ENCODE measurements around the gene LRRC1. TPM values are rescaled to one million over a fixed set of nuclear protein-coding genes. Genes with fewer than 3 reads are reported as not detected.
A peak's percentile ranks its signal among the peaks of the same experiment; 100 is the strongest.

LRRC1 gene
- total and polyA plus RNA-seq, 2 experiments from 2014 or later: 9.1 to 11.4 TPM

- DNase-seq (ENCODE audit: low read depth in 1 of 2, low spot score in 1 of 2): no peak
- TF ChIP-seq, protein P1, sequence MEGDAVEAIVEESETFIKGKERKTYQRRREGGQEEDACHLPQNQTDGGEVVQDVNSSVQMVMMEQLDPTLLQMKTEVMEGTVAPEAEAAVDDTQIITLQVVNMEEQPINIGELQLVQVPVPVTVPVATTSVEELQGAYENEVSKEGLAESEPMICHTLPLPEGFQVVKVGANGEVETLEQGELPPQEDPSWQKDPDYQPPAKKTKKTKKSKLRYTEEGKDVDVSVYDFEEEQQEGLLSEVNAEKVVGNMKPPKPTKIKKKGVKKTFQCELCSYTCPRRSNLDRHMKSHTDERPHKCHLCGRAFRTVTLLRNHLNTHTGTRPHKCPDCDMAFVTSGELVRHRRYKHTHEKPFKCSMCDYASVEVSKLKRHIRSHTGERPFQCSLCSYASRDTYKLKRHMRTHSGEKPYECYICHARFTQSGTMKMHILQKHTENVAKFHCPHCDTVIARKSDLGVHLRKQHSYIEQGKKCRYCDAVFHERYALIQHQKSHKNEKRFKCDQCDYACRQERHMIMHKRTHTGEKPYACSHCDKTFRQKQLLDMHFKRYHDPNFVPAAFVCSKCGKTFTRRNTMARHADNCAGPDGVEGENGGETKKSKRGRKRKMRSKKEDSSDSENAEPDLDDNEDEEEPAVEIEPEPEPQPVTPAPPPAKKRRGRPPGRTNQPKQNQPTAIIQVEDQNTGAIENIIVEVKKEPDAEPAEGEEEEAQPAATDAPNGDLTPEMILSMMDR (IDR thresholded peaks at IDR 0.05; ENCODE audit: low read depth, low read length): no peak
- Histone ChIP-seq H3K27me3 (no peaks in the 10 kb centered on the region), H3K27ac (no peak overlapping the region), H3K4me3 (no peak overlapping the region), H3K4me1 (ENCODE audit: low read depth) (no peaks in the 10 kb centered on the region), H3K9me3 (ENCODE audit: low read depth) (no peaks in the 10 kb centered on the region), H3K36me3 (no peaks in the 10 kb centered on the region)
Measured at GRCh38 chr6:53947780-53948179, 153.0 kb downstream of the LRRC1 start.

- no peak for DNase-seq (ENCODE audit: low read depth in 1 of 2, low spot score in 1 of 2)
- no peaks in the 10 kb centered on the region for H3K9me3 ChIP-seq (ENCODE audit: low read depth)
- no peaks in the 10 kb centered on the region for H3K27me3 ChIP-seq
- no peaks in the 10 kb centered on the region for H3K36me3 ChIP-seq
- no peak overlapping the region for H3K27ac ChIP-seq
- H3K4me1 ChIP-seq (ENCODE audit: low read depth): no peaks in the 10 kb centered on the region
- no peak overlapping the region for H3K4me3 ChIP-seq
- TF ChIP-seq, protein P1 (IDR thresholded peaks at IDR 0.05; ENCODE audit: low read depth, low read length): no peak
Measured at GRCh38 chr6:53951383-53951782, 156.6 kb downstream of the LRRC1 start.

- H3K9me3 ChIP-seq (ENCODE audit: low read depth): no peaks in the 10 kb centered on the region
- H3K4me3 ChIP-seq: no peak overlapping the region
- no peaks in the 10 kb centered on the region for H3K27me3 ChIP-seq
- no peaks in the 10 kb centered on the region for H3K4me1 ChIP-seq (ENCODE audit: low read depth)
- no peak overlapping the region for H3K27ac ChIP-seq
- no peaks in the 10 kb centered on the region for H3K36me3 ChIP-seq
- TF ChIP-seq, protein P1 (IDR thresholded peaks at IDR 0.05; ENCODE audit: low read depth, low read length): peak; percentile 88
- DNase-seq (ENCODE audit: low read depth in 1 of 2, low spot score in 1 of 2): peak; percentile 77 to 84
Measured at GRCh38 chr6:53956068-53956711, 161.4 kb downstream of the LRRC1 start.

GRCh38 chr6:53956804-53957203 lies 162.0 kb downstream of the LRRC1 start:
- Histone ChIP-seq H3K4me3 (no peak overlapping the region), H3K27ac (no peak overlapping the region), H3K9me3 (ENCODE audit: low read depth) (no peaks in the 10 kb centered on the region), H3K4me1 (ENCODE audit: low read depth) (no peaks in the 10 kb centered on the region), H3K27me3 (no peaks in the 10 kb centered on the region), H3K36me3 (no peaks in the 10 kb centered on the region)
- TF ChIP-seq, protein P1 (IDR thresholded peaks at IDR 0.05; ENCODE audit: low read depth, low read length): no peak
- no peak for DNase-seq (ENCODE audit: low read depth in 1 of 2, low spot score in 1 of 2)

GRCh38 chr6:53959717-53960116 lies 164.9 kb downstream of the LRRC1 start:
- Histone ChIP-seq H3K36me3 (no peaks in the 10 kb centered on the region), H3K27me3 (no peaks in the 10 kb centered on the region), H3K27ac (no peak overlapping the region), H3K4me1 (ENCODE audit: low read depth) (peaks cover 16% of the 10 kb centered on the region), H3K4me3 (no peak overlapping the region), H3K9me3 (ENCODE audit: low read depth) (no peaks in the 10 kb centered on the region)
- TF ChIP-seq, protein P1 (IDR thresholded peaks at IDR 0.05; ENCODE audit: low read depth, low read length): no peak
- DNase-seq (ENCODE audit: low read depth in 1 of 2, low spot score in 1 of 2): no peak

Measured in cardiac muscle cell (in vitro differentiated cells and primary cell).